ENCODE results near the gene ZNF513.
A peak's percentile ranks its signal among the peaks of the same experiment; 100 is the strongest.

ZNF513 gene

DNA sequence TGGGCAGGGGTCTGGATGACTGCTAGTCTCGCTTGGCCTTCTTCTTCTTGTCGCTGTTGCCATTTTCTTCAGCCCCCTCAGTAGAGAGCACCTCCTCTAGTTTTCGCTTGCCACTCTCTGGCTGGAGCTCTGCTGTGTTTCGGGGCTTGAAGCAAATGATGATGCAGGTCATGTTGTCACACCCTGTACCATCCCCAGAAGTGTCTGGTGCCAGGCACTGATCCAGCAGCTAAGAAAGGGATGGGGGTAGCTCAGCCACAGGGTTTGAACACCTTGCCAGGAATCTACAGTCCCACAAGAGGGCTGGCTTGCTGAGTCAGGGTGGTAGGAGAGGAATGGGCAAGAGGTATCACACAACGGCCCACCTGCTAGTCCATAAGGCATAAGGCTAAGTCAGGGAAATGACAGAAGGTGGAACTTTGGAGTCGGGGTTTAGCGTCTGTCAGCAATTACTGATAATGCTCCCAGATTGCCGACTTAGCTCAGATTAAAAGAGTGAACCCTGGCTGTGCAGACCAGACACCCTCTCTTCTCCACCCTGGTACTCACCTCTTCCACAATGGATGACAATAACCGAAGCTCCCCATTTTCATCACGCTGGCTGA lies 1.1 kb upstream of the ZNF513 start:
- DNase-seq, result no peak

DNA sequence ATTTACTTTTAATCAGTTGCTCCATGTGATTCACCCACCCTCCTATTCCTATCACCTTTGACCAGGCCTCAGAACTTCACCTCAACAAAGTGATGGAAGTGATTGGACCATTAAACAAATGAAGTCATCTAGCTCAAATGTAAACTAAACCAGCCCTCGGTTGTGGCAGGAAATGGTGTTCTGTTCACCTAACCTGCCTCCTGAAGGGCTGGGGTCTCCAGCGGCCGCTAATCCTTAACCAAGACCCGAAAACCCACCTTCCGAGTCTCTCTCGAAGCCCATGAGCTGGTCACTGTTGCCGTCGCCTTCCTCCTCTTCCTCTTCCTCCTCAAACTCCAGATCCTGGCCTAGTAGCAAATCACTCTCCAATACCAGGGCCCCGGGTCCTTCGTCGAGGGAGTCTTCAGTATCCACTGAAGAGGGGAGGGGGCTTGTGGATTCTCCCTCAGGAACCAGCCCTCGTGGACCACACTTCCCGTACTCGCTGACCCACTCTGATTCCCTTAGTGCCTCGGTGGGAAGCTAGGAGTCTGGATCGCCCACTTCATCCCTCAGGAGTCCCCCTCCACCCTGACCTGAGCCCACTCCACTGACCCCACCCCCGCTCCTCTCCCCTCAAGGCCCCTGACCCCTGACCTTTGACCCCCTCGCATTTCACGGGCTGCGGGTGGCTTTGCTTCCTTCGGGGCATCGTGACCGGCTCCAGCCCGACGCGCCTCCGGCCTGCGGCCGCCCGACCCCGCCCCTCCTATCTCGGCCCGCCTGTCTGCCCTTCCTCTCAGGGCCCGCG lies 503 bp downstream of the ZNF513 start:
- DNase-seq, result peak; percentile 43

DNA sequence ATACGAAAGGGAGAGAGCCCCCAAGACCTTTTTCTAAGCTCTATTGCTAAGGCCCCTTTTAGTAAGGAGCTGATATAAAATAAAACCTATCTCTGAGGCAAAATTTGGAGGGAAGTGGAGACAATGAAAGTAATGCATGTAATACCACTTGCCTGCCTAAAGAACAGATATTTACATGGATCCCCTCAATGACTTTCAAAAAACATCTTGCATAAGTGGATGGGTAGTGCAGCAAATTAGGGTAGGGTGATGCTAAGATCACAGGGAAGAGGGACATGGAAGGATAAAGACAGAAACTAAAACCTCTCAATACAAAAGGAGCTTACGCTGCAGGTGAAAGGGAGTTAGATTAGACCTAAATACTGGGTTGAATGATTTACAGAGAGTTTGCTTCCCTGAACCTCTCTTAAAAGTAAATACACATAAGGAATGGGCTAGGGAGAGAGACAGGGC lies 1.1 kb downstream of the ZNF513 start:
- DNase-seq, result no peak

DNA sequence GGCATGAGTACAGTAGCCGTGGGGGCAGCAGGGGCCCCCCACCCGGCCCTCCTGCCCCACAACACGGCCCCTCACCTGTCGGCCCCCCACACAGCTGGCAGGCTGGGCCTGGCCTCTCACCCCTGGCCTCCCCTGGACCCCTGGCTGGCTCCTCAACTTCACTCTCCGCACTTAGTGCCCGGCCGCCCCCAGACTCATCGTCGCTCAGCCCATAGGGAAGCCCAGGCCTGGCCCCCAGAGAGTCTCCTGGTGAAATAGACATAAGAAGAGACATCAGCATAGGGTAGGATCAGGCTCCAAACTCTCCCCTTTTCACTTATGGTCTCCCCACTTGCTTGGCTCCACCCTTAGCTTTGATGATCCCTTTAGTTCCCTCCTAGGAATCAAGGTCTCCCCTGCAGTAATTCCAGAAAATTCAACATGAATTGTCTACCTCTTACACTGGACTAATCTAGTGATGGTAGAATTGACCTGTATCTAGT lies 1.7 kb downstream of the ZNF513 start:
- DNase-seq, result no peak

DNA sequence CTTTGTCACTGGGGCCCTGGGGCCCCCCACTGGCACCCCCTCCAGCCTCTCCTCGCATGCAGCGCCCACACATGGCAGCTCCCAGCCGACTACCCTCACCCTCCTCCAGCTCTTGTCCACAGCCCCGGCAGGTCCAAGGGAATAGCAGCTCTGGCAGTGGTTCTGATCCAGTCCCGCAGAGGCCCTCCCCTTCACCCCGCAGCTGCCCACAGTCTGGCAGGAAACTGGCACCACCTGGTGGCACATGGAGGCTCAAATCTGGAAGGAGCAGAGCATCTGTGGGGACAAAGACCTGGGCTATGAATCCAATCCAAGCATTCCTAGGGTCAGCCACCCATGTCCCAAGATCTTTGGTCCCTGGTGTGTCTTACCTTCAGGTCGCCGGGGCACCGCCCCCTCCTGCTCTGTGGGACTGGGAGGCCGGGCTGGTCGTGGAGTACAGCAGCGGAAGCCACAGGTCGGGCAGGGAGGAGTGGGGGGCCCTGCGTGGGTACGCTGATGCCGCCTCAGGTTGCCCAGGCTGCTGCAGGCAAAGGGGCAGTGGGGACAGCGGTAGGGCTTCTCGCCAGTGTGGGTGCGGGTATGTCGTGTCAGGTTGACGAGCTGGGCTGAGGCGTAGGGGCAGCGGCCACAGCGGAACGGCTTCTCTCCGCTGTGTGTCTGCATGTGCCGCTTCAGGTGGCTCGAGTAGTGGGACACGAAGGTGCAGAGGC lies 2.3 kb downstream of the ZNF513 start:
- peak; percentile 19 for DNase-seq

DNA sequence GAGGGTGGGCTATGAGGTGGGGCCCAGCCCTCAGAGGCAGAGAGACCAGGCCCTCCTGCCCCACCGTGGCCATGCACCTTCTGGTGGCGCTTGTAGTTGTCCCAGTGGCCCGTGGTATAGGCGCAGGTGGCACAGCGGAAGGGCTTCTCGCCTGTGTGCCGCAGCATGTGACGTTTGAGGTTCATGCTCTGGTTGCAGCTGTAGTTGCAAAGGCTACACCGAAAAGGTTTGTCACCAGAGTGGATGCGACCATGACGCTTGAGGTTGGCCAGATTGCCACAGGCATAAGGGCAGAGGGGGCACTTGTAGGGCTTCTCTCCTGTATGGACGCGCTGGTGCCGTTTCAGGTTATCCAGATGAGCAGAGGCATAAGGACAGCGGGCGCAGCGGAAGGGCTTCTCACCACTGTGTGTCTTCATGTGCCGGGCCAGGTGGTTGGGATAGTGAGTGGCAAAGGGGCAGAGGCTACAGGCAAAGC lies 2.9 kb downstream of the ZNF513 start:
- no peak for DNase-seq

DNA sequence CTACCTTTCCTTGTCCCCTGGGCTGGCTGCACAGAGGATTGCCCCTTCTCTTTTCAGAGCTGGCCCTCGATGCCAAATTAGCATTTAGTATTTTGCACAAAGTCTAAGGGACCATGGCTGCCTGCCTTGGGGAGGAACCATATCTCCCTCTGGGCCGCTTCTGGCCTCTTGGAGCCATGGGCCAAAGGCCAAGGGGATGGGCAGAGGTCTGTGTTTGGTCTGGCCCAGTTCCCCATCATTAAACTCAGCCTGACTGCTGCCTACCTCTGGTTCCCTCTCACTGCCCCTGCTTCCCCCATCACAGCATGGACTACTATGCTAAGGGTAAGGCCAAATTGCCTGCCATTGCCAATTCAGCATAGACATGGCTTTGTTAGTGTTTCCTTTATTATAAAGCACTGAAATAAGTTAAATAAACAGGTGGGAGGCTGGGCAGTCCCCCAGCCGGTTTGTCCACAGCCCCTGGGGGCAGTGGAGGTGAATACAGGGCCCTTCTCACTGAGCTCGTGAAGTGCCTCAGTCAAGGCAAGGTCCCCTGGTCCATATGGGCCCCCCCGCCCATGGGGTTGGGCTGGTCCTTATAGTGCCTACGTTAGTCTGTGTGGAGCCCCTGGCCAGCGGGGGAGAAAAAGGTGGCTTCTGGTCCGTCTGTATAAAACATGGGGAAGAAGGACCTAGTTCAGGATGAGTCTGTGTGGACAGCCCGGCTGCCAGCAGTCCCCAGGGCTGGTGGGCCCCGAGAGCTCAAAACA lies 3.5 kb downstream of the ZNF513 start:
- no peak for DNase-seq

DNA sequence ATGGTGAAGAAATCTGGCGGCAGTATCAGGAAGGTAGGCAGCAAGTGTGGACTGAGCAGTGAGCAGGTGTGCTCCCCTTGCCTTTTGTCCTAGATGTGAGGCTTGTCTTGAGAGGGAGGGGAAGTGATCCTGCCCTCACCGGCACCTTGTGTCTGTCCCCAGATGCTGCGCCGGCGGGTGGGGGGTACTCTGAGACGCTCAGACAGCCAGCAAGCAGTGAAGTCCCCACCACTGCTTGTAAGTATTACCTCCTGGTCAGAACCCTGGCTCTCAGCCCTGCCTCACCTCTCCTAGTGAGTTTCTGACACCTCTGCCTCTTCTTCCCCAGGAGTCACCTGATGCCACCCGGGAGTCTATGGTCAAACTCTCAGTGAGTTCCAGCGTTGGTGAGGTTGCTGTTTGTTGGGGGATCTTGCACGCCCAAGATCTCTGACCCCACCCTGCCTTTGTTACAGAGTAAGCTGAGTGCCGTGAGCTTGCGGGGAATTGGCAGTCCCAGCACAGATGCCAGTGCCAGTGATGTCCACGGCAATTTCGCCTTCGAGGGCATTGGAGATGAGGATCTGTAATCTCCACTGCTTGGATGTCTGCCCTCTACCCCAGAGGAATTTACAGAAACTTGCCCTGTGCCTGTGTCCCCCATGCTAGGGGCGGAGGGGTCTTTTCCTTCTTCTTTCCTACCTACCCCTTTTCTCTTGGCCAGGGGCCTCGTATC lies 4.2 kb downstream of the ZNF513 start:
- no peak for DNase-seq

DNA sequence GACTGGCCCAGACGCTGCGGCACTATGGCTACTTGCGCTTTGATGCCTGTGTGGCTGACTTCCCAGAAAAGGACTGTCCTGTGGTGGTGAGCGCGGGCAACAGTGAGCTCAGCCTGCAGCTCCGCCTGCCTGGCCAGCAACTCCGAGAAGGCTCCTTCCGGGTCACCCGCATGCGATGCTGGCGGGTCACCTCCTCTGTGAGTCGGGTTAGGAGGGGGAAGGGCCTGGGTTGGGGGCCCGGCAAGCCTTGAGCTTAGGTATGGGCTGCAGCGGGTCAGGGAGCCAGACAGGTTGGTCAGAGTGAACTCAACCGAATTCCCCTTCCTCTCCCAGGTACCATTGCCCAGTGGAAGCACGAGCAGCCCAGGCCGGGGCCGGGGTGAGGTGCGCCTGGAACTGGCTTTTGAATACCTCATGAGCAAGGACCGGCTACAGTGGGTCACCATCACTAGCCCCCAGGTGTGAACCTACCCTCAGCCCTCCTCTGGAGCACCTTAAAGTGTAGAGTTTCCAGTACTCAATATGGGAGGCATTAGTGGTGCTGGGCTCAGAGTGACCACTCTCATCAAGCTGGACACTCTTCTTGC lies 4.9 kb downstream of the ZNF513 start:
- DNase-seq, result no peak

DNA sequence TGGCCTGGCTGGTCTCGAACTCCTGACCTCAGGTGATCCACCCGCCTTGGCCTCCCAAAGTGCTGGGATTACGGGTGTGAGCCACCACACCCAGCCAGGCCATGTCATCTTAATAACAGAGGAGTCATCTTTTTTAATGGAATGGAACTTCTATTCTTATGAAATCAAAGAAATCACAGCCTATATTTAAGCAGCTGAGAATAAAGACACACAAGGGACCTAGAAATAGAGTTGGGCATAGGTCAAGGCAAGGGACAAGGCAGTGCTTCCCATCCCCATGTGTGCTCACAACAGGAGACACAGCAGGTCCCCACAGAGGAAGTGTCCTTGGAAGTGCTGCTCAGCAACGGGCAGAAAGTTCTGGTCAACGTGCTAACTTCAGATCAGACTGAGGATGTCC lies 7.0 kb downstream of the ZNF513 start:
- DNase-seq, result no peak

DNA sequence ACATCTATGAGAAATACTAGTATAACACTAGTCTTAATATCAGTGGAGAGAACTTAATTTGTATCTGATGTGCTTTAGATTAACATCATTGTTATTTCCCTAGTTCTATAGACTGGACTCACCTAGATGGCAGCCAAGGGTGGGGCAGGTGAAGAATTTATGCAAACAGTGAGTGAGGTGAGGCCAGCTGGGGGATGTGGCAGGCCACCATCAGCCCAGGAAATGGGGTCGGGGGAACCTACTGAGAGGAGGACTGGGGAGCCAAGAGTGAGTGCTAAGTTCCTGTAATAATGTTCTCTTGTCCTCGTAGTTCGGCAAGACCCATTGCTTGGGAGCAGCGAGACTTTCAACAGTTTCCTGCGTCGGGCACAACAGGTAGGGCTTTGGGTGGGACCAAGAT lies 7.6 kb downstream of the ZNF513 start:
- no peak for DNase-seq

DNA sequence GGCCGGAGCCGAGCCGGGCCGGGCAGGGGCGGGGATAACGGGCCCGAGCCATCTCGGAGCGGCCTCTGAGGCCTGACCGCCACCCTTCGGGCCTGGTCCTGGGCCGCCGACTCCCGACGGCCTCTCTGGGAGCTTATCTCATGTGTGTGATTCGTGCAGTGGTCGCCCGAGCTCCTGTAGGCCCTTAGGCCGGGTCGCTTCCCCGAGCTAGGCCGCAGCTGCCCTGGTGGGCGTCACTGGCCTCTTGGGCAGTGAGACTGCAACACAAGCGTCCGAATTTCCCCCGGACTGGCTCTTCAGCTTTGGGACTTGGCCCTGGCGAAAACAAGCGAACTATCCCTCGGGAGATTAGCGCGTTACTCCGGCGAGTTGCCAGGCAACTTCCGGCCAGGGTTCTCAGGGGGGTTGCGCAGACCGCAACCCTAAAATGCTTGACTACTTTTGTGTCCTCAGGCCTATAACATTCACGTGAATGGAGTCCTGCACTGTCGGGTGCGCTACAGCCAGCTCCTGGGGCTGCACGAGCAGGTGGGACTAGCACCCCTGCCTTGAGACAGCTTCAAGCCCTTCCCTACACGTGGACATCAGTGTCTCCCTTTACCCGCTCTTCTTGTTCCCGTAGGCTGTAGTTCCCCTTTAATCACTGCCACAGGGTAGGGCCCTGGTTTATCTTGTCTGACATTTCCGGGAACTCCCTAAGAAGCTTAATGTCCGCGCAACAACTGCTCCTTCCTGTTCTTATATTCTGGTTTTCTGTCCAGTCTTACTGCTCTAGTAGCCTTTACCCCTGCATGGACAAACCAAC lies 9.5 kb downstream of the ZNF513 start:
- DNase-seq, result peak; percentile 44

DNA sequence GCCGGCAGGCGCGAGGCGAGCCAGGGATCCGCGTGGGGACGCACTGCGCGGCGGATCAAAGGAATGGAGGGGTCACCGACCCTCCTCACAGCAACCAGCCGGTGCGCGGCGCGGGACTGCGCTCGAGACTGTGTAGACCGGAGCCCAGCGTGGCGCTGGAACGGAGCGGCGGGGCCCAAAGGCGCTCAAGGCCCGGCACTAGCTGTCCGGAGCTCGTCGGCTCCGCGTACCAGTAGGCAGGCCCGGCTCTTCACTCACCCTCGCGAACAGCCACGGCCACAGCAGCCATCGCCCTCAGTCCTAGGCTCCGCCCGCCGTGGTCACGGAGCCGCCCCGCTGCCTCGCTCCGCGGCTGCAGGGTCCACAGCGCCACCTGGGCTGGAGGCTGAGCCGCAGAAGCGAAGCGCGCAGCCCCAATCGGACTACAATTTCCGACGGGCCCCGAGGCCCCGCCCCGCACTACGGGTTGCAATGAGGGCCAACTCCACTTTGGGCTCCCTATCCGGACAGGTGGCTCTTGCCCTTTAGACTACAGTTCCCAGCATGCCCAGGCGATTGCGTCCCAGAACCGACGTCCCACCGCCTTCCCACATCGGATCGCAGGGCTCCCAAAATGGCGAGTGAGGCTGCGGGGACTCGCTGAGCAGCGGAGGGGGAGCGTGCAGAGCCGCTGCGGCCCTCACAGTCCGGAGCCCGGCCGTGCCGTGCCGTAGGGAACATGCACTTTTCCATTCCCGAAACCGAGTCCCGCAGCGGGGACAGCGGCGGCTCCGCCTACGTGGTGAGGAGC lies 10.3 kb downstream of the ZNF513 start, which contains the start of the genes EIF2B4 and SNX17:
Gene EIF2B4, minus strand, starts transcription at position 313 of the 790 bp plus-strand sequence. Its CDS starts 24 bp downstream, at position 289.
Gene SNX17, plus strand, starts transcription at position 591 of the 790 bp plus-strand sequence. Its CDS starts 128 bp downstream, at position 719.
- peak; percentile 100 for DNase-seq

DNA sequence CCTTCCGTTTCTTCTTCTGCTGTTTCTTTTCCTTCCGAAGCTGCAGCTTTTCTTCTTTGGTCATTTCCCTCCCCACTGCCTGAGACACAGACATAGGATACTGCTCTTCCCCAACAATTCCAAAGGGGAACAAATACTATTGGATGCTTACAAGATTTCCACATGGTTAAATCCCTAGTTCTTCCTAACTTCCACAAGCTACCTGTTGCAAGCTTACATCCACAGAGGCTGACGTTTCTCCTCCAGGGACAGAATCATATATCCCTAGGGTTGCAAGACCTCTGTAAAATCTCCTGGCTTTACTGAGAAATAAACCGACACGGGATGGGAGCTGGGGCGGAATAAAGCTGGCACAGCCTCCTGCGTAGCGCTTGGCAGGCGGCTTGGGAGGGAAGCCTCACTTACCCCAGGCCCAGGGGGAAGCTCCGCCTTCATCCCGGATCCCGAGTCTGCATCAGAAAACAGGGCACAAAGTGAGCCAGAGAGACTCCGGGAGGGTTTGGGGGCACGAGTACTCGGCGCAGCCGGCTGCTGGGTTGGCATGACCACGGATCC lies 11.0 kb downstream of the ZNF513 start:
- no peak for DNase-seq

DNA sequence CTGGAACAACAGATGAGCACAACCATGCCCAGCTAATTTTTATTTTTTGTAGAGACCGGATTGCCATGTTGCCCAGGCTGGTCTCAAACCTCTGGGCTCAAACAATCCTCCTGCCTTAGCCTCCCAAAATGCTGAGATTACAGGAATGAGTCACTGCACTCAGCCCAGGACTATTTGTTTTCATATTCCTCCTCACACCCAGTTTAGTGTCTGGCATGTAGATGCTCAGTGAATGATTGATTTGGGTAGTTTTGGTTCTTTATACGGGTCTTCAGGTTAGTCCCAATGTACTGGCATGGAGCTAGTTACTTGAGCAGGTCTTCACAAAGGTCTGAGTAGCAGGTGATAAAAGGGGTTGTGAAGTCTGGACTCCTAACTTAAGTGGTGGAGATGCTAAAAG lies 16.6 kb downstream of the ZNF513 start:
- DNase-seq, result no peak

DNA sequence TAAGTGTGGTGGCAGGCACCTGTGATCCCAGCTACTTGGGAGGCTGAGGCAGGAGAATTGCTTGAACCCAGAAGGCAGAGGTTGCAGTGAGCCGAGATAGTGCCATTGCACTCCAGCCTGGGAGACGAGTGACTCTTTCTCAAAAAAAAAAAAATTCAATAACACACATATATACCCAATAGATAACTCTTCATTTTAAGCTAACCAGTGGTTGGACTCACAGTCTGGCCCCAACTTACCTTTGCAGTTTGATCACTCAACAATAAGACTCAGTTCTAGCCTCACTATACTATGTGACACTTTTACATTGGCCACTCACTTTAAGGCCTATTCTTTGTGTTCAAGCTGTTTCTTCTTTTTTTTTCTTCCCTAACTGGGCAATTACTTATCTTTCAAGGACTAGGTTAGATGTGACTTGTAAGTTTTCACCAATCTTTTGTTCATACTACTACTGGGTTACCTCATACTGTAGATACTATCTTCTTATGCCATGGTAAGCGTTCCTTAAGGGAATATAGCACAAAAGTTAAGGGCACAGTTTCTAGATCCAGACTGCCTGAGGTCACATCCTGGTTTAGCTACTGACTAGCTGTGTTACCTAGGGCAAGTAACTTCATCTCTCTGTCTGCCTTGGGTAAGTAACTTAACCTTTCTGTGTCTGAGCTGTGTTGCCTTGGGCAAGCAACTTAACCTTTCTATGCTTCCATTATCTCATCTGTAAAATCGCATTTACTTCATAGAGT lies 17.7 kb downstream of the ZNF513 start:
- DNase-seq, result no peak

DNA sequence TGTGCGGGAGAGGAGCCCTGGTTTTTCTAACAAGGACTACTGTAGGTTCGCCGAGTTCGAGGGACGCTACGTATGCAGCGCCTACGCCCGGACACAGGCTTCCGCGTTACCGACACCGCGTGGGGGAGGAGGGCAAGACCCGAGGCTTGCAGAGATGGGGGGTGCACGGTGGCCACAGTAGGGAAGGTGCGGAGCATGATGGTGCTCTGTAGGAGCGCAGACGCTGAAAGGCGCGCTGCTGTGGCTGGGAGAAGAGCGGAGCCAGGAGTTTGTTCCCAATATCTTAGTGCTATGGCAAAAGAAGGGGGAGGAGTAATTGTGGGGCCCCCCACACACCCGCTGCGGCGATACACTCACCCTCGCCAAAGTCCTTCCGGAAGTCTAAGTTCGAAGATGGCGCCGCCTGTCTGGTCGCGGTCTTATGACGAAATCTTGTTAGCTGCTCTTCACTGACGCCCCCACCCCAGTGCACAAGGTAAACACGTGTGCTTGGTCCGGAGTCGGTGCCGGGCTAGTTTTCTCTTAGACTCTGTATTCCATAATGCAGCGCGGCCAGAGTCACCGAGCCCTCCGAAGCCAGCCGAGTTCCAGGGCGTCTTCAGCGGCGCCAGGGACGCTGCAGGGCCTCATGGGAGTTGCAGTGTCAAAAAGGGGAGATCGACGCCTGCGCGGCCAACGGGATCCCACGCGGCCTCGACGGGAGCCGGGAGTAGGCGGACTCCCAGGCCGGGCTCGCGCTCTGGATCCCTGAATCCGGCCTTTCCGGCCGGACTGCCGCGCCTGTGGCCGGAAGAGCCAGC lies 24.0 kb downstream of the ZNF513 start, which contains the start of gene GTF3C2:
Gene GTF3C2, minus strand, starts transcription at position 383 of the 800 bp plus-strand sequence. CDS start 13,210 bp downstream, outside the sequence.
- peak; percentile 93 for DNase-seq

DNA sequence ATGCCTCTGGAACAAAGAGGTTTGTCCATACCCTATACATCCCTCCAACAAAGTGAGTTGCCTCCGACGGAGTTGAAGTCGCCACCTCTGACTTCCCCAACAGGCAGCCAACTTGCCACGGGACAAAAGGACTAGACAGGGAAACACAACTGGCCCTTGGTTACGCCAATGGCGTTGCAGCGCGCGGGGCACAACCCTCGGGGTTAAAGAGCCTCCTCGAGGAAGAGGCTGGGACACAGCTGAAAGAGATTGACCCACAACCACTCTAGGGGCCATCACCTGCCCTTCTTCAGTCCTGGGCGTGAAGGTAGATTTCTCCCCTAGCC lies 24.5 kb downstream of the ZNF513 start:
- DNase-seq, result no peak

Measured in CD4-positive, alpha-beta T cell treated with Interleukin-12 subunit alpha and Interleukin-12 subunit beta, for 1 hour (primary cell).